GM19324 (cell line): ENCODE measurements around the gene HAO1.
"Not testable (repeated sequence)": the region's sequence is repeated elsewhere in the genome, so short reads cannot be mapped to it uniquely, and the experiment has no call there.

Experiments
- ATAC-seq: cut with Tn5 transposase; IDR thresholded peaks from one replicate; pipeline ENCODE4 v1.9.1; 2021; ENCODE audit warnings: mild to moderate bottlenecking, moderate library complexity; ENCODE audit not compliant: unreplicated experiment, low FRiP score

Gene HAO1

DNA sequence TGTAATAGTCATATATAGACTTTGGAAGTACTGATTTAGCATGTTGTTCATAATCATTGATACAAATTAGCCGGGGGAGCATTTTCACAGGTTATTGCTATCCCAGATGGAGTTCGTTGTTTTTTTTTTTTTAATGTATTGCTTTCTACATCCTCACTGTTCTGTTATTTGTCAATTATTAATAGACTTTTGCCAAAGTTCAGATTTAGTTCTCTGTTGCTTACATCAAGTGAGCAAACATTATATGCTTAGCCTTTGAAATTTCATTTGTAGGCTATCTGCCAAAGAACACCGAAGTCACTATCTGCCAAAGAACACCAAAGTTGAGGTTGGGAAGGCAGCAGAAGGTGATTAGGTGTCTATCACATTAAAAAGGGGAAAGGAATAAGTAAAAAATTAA is at the start of gene HAO1:
Gene HAO1, minus strand, starts transcription at position 118 of the 400 bp plus-strand sequence. Its CDS starts 36 bp downstream, at position 82.
- ATAC-seq, result no peak

DNA sequence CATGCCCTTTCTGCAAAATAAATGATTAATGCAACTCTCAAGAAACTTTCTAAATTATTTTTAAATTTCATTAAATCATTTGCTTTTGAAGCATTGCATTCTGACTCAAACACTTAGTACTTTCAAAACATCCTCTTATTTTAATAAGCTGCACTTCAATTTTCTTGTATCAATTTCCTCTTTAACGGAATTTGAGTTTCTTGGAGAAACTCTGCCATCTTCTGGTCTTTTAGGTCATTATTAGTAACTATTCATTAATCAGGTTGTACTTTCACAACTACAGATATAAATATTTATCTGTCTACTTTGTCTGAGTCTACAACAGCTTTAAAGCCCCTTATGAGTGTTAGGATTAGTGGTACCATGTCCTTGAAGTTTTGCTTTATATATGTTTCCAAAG is 49.1 kb upstream of the HAO1 start:
- ATAC-seq, result no peak

DNA sequence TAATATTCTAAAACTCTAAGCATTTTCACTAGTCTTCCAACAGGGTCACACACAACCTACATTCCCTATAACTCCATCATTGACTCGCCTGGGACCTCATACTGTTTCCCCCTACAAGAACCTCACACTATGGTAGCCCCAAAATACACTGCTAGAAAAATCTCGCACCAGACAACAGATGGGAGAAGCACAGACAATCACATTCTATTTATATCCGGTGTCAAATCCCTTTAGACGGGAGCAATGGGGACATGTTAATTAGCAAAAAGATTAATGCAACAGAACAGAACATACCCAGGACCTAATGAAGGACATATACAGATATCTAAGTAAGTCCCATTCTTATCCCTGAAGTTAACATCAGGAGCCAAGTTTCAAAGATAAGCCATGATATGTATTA is 45.7 kb upstream of the HAO1 start:
- no peak for ATAC-seq

DNA sequence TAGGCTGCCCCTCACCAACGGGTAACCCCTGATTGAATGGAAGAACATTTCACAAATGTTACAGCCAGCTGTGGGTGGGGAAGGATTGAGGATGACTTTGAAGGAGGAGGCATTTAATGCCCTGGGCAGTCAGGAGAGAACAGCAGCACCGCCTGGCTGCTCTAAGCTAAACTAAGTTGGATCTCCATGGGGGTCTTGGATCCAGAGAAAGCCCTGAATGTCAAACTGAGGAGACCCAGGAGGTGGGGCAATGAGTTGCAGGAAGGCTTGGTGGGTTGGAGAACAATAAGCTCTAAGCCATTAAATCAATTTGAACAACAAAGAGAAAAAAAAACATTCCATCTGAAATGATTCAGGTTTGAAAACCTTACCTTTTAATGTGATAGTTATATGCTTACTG is 43.9 kb upstream of the HAO1 start:
- ATAC-seq, result no peak

DNA sequence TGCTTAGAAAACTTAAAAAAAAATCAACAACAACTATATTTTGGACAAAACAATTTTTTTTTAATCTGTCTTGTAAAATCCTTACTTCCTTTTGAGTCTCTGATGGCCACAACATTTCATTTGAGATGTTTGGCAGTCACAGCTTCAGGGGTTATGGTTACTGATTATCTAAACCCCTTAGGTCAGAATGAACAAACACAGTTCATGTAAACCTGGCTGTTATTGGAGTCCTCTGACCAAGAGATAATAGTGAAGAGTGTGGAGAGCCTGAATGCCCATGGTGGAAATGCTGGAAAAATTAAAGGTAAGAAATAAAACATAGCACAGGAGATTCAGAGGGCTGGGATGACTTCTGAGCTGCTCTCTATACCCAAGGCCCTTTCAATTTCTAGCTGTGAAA is 41.1 kb upstream of the HAO1 start:
- no peak for ATAC-seq

DNA sequence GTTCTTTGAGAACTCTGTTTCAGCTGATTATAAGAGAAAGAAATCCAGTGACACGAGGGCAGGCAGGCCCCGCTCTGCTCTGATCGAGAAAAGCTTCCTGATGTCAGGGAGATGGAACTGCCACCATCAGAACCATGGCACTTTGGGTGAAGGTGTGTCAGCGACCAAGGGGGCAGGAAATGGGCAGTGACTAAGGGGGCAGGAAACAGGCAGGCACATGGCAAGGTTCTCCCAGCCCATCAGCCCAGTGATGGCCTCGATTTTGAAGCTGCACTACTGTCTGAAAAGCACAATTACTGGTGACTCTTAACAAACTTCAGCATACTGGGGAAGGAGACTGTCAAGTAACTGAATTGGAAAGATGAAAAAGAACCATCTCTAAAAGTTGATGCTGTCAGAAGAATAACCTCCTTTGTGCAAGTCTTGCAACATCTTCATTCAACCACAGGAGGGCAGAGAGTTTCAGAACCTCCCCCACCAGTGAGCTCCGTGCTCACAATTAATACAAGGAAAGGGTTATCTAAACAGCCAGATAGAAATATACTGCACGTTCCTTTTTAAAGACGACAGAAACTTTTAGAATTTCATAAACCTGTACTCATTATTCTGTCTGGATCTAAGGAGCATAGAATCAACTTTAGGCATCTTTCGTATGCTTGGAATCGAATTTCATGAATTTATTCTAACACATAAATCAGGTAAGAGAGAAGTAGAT is 40.2 kb upstream of the HAO1 start:
- no peak for ATAC-seq

DNA sequence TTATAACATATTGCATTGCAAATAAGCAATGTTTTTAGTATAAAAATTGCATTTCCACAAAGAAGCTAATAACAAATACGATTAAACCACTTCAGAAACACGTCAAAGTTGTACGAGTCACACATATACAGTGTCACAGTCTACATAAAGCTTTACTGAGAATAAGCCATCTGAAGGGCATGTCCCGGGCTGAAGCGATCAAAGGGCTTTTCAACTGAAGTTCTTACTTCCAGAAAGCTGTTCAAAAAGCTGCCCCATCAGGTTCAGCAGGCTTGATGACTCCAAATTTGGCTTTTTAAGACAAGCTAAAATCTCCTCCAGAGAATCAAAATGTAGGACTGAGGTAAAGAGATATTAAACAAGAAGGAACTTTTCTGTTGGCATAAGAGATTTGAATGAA is 37.5 kb upstream of the HAO1 start:
- ATAC-seq, result no peak

DNA sequence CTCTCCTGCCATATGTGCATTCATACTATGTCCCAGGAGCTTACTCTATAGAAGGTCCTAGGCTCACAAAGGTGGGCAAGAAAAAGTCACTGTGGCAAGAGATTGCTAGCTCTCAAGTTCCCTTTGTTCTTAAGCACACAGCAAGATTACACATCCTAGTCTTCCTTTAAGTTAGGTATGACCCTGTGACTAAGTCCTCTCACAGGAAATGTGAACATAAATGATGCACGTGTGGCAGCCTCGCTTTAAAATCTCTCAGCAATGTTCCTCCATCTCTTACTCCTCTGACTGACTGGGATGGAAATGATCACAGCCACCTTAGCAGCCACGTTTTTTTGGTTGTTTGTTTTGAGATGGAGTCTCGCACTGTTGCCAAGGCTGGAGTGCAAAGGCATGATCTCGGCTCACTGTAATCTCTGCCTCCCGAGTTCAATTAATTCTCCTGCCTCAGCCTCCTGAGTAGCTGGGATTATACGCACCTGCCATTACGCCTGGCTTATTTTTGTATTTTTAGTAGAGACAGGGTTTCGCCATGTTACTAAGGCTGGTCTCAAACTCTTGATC is 35.7 kb upstream of the HAO1 start:
- ATAC-seq, result no peak

DNA sequence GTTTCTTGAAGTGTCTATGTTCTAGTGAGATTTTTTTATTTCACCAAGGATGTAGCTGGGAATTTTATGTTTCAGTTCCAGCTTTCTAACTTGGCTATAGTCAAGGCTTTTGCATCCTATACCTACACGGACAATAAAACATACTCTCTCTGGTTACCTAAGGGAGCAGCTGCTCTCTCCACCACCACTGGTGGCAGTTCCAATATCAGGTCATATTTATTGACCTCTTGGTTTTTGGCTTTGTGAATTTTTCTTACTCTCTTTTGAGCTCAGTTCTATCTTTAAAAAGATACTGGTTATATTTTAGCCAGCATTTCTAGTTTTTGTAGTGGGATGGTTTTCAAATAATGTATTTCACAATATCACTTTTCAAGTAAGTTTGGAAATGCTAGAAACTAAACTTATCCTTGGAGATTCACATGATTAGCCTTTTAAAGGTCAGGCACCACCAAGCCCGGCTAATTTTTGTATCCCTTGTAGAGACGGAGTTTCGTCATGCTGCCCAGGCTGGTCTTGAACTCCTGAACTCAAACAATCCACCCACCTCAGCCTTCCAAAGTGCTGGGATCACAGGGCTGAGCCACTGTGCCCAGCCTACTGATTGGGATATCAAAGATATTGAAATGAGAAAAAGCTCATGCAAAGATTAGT is 34.7 kb upstream of the HAO1 start:
- no peak for ATAC-seq

DNA sequence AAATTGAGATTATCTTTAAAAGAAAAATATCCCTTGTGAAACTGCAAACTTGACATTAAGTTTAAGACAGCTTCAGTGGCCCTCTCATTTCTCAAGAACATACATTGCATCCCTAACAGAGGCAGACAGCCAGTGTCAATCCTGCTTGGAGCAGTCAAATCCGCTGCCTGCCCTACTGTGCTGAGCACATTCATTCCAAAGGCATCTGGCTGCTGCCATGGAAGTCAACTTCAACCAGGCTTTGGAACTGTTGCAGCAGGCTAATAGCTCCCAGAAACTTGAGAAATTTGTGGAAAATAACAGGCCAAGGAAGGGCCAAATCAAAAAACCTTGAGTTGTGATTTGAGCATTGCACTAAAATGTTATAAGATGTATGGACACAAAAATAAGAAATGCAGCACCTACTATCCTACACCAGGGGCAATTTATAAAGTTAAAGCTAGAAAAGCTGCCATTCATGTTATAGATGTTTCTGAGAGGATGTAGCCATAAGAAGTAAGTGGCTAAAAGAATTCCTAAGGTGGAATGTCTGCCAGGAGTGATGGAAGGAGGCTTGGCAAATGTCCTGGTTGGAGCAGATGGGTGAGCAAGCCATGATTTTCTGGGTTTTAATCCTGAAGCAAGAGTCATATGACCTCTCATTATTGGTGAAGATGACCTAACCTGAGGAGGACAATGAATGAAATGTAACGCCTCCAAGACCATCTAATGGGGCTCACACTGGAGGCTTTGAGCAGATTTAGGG is 31.4 kb upstream of the HAO1 start:
- ATAC-seq, result no peak

DNA sequence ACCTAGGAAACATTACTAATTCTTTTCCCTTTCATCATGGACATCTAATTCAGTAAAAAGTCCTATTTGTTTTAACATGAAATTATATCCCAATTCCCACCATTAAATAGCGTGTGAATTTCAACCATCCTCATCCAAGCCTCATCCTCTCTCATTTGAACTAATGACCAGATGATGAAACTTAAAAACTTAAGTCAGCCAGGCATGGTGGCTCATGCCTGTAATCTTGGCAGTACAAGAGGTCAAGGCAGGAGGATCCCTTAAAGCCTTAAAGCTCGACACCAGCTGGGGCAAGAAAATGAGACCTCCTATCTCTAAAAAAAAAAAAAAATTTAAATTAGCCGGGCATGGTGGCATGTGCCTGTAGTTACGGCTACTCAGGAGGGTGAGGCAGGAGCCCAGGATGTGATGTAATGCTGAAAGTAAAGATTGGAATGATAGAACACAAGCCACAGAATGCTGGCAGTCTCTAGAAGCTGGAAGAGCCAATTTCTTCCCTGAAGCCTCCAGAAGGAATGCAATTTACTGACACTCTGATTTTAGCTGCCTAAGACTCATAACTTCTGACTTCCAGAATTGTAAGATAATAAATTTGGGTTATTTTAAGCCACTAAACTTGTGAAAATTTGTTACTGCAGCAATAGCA is 27.1 kb upstream of the HAO1 start:
- ATAC-seq, result no peak

DNA sequence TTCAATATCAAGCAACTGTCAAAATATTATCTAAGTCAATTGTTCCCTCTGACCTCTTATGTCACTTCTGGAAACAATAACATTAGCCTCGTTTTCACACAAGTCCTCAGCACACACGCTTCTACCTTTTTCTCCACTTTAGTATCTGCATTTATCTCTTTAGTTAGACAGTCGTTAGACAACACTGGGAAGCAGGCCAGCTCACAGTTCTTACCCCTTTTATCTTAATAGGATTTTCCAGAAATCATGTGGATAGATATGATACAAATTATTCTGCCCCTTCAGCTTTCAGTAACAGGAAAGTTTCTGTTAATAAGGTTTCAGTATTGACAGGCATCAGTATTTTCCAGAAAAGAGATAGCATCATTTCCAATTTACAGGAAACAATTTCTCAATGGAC is 25.9 kb upstream of the HAO1 start:
- no peak for ATAC-seq

DNA sequence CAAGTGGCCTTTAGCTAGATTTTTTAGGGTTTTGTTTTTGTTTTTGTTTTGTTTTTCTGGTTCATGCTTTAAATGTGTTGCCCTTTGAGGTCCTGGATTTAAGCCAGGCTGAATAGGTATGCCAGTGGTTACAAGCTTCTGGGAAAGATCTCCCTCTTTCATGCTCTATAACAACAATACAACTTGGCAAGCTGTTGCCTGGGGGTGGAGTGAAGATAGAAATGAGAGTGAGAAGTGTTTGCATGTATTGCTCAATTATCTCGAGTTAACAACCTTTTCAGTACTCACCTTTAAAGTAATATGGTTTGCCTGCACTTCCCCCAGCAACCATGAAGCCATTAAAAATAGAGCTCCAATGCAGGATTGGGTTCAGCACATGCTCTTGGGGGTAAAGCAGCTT is 19.2 kb upstream of the HAO1 start:
- ATAC-seq, result no peak

DNA sequence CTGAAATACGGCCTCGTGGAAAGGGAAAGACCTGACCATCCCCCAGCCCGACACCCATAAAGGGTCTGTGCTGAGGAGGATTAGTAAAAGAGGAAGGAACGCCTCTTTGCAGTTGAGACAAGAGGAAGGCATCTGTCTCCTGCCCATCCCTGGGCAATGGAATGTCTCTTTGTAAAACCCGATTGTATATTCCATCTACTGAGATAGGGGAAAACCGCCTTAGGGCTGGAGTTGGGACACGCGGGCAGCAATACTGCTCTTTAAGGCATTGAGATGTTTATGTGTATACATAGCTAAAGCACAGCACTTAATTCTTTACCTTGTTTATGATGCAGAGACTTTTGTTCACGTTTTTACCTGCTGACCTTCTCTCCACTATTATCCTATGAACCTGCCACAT is 16.3 kb upstream of the HAO1 start:
- ATAC-seq, result not testable (repeated sequence)

DNA sequence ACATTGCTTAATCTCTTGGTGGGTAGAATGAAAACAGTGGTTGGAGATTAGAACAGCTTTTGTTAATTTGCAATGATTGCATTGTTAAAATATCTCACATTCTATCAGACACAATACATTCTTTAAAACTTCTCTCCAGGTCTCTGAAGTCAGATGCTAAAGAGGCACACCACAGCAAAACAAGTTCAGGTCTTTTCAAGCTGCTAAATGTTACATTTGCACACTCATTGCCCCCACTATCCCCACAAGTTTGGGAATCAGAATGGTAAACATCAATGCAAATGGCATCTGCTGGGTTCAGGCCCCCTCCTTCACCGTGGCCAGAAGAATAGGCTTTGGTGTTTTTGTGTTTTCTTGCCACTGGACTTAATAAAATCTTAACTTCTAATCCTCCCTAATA is 10.1 kb upstream of the HAO1 start:
- no peak for ATAC-seq

DNA sequence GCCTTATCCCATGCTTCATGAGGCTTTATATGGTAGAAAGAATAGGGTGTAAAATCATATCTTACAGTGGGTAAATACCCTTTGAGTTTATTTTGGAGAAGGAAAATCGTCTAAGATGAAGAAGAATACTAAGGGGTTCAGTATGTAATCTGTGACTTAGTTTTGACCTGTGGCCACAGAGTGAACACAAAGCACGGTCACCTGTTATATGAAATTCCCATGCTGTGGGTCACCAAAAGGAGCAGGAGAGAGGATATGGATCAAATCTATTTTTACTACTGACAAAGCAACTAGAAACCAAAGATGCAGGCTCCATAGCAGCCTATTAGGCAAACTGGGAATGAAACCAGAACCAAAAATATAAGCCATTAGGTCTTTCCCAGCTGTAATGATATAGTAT is 3.6 kb upstream of the HAO1 start:
- ATAC-seq, result no peak

DNA sequence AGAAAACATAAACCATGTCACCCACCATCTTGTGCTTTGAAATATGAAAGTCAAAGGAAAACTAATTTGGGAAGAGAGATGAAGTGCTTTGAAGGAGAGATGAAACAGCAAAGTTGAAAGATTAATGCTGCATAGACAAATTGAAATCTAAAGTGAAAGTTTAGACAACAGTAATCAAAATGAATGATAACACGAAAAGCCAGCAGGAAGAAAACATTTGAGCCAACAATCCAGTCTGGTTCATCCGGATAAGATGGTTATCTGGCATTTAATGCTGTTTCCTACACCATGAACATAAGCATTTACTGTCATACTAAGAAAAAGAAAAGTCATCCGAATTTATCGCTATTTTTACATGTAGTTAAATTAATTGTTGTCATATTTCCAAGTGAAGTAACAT is 595 bp downstream of the HAO1 start:
- no peak for ATAC-seq

DNA sequence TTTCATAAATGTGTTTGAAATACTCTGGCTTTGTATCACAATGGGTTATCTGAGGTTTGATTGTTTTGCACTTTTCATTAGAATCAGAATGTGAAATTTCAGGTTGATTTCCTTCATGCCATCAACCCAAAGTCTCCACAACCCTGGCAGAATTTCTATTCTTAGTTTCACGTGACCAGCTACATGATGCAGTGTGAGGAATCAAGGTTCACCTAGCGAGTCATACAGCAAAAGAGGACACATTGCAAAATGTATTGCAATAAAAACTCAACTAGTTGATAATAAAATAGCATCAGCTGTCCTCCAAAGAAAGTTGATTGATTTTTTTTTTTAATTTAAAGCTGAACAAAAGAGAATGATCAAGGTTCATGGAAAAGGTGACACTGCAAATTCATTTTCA is 2.2 kb downstream of the HAO1 start:
- no peak for ATAC-seq

DNA sequence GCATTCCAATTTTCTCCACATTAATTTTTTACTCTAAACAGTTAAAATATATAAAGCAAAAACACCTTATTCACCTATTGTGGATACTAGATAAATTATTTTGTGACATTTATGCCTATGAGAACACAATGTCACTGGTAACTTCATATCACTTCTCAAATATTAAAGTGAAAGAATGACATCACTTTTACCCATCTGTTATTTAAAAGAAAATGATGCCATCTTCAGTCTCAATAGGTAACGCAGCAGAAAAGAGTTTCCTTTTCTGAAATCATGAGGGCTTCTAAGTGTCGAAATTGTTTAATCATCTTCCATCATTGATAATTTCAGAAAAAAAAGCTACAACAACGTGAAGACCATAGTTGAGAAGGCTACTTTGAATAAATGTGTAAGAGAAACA is 2.9 kb downstream of the HAO1 start:
- no peak for ATAC-seq

DNA sequence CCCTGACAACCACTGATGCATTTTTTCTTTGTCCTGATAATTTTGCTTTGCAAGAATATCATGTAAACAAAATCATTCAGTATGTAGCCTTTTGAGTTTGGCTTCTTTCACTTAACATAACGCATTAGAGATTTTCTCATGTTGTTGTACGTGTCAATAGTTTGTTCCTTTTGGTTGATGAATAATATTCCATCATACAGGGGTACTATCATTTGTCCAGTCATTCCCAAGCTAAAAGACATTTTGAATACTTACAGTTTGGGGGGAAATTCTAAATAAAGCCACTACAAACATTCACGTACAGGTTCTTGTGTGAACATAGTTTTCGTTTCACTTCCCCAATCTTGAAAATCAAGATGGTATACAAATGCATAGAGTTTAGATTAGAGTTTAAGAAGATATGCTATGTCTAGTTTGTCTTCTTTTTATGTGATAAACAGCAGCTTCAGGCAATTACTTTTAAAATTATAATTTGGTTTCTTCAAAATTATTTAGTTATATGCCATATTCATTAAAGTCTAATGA is 5.2 kb downstream of the HAO1 start:
- no peak for ATAC-seq

DNA sequence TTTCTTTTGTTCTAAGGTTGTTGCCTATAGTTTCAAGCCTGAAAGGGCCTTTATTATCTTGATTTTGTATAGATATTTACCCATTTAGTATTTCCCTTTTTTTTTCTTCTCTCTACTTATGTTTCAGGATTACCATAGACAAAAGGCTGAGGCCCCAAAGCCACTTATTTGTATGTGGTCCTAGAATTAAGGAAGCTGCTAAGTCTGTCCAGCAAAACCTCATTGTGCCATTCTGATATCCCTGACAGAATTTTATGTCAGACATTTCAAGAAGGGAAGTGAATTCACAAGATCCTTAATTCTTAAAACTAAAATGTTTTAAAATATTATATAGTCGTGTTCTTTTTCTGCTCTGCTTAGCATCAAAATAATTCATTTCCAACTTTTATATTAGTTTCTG is 6.9 kb downstream of the HAO1 start:
- ATAC-seq, result no peak
